GM21737 (cell line): ENCODE measurements around the gene EARS2.
"Not testable (repeated sequence)": the region's sequence is repeated elsewhere in the genome, so short reads cannot be mapped to it uniquely, and the experiment has no call there.

ENCODE experiments used
- ATAC-seq: cut with Tn5 transposase; IDR thresholded peaks from one replicate; pipeline ENCODE4 v1.9.1; 2021; ENCODE audit warnings: mild to moderate bottlenecking, moderate library complexity; ENCODE audit not compliant: unreplicated experiment

EARS2 gene

DNA sequence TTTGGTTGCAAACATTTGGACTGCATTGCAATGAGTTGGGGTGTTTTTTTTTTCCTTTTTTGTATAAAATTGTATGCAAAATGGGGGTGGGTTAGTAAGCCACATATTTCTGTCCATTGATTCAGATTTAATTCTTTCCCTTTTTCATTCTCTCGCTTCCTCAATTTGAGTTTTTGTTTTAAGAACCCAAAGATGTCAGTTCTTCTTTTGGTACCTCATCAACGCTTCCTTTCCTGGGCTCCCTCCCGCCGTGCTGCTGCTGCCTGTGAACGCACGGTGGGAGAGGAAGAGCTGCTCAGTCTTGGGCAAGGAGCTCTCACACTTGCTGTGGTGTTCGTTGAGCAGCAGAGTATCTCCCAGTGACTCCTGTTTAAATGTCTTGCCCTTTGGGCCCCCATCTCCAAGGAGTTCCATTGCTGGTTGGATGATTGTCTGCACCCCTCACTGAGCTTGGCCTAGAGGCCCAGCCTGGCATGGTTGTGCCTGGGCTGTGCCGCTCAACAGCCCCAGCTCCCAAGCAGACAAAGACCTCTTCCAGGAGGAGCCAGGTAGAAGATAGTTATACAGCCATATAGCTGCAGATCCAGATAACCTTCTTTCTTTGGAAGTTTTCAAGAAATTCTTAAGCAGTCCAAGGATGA is 14.0 kb upstream of the EARS2 start:
- no peak for ATAC-seq

- ATAC-seq, result no peak
Observed at GRCh38 chr16:23567602-23568001, 10.5 kb upstream of the EARS2 start.

DNA sequence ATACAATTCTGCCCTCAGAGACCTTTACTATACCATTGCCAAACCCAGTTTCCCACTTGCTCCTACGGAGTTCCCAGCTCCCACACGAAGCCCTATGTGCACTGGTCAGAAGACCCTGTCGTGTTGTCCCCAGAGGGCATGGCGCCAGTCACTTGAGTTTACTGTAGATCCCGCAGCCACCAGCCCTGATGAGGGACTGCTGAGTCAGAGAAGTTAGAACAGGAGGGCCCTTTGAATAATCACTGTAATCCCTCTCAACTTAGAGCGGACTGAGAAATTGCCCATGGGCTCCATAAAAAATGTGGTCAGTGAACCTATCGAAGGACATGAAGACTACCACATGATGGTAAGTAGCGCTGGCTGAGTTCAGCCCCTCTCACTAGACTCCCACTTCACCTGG is 9.6 kb upstream of the EARS2 start:
- no peak for ATAC-seq

- ATAC-seq, result no peak
Observed at GRCh38 chr16:23564575-23565363, 7.6 kb upstream of the EARS2 start.

GRCh38 chr16:23563186-23563585 is 6.0 kb upstream of the EARS2 start:
- ATAC-seq, result no peak

- ATAC-seq, result no peak
Observed at GRCh38 chr16:23562505-23562904, 5.4 kb upstream of the EARS2 start.

DNA sequence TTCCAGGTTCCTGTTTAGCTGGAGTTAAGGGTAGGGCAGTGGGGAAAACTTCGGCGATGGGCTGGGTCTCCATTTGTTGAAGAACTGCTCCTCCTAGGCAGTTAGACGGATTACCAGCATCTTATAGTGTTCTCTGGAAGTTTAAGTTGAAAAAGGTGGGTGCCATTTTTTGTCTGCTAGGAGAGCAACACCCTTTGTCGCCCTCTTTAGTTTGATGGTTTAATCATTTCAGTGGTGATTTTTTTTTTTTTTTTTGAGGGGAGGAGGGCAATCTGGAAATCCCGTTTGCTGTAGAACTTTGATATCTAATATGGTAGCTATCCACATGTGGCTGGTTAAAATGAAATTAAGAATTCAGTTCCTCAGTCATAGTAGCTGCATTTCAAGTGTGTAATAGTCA is 4.4 kb upstream of the EARS2 start:
- ATAC-seq, result no peak

GRCh38 chr16:23557779-23558702 is 891 bp upstream of the EARS2 start:
- peak; percentile 3 for ATAC-seq

- no peak for ATAC-seq
Observed at GRCh38 chr16:23554536-23554935, 2.6 kb downstream of the EARS2 start.

DNA sequence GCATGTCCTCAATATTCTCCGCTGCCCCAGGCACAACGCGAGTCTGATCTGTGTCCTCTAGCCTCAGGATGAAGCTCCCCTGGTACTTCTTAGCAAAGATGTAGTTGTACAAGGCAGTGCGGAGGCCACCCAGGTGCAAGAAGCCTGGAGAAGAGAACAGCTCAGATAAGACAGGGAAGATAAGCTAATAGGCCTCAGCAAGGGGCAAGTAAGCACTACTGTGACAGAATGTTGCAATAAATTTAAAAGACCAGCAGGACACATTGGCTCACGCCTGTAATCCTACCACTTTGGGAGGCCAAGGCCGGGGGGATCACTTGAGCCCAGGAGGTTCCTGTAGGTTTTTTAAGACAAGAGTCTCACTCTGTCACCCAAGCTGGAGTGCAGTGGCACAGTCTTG is 5.0 kb downstream of the EARS2 start:
- ATAC-seq, result no peak

DNA sequence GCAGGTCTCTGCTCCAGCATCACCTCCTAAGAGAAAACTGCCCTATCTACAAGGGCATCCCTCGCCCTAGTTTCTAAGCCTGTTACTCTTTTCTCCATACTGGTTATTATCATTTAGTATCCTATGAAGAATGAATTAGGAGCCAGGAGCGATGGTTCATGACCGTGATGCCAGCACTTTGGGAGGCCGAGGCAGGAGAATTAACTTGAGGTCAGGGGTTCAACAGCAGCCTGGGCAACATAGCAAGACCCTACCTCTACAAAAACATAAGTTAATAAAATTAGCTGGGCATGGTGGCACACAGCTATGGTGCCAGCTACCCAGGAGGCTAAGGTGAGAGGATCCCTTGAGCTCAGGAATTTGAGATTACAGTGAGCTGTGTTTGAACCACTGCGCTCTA is 7.2 kb downstream of the EARS2 start:
- ATAC-seq, result no peak

DNA sequence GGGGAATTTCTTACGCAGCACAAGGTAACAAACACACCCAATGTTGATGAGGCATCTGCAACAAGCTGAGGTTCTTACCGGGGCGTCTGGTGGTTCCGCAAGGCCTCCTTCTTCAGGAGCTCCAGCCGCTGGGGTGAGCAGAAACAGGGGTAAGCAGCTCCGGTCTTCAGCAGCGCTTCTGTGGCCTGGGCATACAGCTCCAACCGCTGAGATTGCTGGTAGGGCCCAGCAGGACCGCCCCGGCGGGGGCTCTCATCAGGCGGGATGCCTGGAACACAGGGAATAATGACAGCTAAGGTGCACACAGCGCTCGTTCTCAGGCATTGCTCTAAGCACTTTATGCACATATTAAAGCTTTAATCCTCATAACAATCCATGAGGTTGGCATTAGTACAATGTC is 12.7 kb downstream of the EARS2 start:
- no peak for ATAC-seq

DNA sequence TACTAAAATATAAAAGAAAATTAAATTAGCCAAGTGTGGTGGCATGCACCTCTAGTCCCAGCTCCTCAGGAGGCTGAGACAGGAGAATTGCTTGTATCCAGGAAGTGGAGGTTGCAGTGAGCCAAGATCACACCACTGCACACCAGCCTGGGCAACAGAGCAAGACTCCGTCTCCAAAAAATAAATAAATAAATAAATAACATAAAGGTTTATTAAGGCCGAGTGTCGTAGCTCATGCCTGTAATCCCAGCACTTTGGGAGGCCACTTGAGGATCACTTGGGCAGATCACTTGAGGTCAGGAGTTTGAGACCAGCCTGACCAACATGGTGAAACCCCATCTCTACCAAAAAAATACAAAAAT is 16.4 kb downstream of the EARS2 start:
- ATAC-seq, result not testable (repeated sequence)

DNA sequence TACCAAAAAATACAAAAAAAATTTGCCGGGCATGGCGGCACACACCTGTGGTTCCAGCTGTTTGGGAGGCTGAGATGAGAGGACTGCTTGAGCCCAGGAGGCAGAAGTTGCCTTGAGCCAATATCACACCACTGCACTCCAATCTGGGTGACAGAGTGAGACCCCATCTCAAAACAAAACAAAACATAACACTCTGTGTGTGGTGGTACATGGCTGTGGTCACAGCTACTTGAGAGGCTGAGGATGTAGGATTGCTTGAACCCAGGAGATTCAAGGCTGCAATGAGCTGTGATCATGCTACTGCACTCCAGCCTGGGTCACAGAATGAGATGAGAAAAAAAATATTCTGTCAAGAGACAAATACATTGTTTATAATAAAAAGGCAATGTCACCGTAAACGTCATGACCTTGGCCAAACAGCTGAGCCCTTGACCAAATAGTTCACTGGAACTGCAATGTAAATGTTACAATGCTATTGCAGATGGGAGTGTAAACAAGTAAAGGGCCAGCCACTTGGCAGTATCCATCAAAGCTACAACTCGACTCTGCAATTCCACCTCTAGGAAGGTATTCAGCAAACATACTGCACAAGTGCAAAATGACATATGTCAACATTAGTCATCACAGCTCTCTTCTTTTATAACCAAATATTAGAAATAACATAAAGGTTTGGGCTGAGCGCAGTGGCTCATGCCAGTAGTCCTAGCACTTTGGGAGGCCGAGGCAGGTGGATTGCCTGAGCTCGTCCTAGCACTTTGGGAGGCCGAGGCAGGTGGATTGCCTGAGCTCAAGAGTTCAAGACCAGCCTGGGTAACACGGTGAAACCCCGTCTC is 16.9 kb downstream of the EARS2 start:
- no peak for ATAC-seq

DNA sequence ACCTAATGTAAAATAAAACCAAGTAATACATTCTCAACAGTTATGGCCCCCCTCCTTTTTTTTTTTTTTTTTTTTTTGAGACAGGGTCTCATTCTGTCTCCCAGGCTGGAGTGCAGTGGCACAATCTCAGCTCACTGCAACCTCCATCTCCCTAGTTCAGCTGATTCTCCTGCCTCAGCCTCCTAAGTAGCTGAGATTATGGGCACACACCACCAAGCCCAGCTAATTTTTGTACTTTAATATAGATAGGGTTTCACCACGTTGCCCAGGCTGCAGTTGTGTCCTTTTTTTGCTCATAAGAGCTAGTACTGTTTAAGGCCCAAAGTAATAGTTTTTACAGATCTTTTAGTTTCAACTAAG is 18.3 kb downstream of the EARS2 start:
- no peak for ATAC-seq

- ATAC-seq, result no peak
Observed at GRCh38 chr16:23537390-23537789, 19.8 kb downstream of the EARS2 start.

- ATAC-seq, result no peak
Observed at GRCh38 chr16:23535901-23536300, 21.2 kb downstream of the EARS2 start.

GRCh38 chr16:23534868-23535860 is 22.0 kb downstream of the EARS2 start:
- no peak for ATAC-seq

- no peak for ATAC-seq
Observed at GRCh38 chr16:23532448-23532847, 24.7 kb downstream of the EARS2 start.

DNA sequence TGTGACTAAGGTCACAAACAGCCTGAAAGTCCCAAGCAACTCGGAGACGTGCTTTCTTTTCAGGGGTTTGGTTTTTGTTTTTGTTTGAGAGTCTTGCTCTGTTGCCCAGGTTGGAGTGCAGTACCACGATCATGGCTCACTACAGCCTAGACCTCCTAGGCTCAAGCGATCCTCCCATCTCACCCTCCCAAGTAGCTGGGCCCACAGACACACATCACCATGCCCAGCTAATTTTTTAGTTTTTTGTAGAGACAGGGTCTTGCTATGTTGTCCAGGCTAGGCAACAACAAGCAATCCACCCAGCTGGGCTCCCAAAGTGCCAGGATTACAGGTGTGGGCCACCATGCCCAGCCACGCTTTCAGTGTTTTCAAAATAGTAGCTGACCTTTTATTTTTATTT is 27.1 kb downstream of the EARS2 start:
- no peak for ATAC-seq
